ENCODE data around the gene NOTCH1.

Gene NOTCH1

DNA sequence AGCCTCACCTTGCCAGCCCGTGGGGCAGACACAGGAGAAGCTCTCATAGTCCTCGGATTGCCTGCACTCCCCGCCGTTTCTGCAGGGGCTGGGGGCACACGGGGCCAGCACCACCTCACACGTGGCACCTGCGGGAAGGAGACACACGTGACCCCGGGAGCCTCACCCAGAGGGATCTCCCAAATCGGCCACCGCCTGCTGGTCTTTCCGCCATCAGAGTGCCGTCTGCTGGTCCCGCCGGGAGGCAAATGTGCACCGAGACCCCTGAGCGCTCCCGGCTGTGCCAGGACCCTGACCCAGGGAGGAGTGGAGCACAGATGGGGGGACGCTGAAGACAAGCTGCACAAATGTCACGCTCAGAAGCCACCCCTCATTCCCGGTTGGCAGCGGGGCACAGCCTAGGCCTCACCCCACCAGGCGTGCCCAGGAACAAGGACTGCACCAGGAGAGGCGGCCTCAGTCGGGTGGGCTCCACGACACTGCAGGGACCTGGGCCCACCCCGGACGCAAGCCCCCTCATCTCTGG is 34.6 kb downstream of the NOTCH1 start:
- H3K4me3 ChIP-seq (ENCODE audit: low read depth, low read length): no peak overlapping the region
- no peak for DNase-seq (ENCODE audit: low read depth, low spot score)
- in situ Hi-C loops (cut with HindIII; ENCODE audit: low sequenced_read_pairs): no loop called here
- TF ChIP-seq, protein P1, sequence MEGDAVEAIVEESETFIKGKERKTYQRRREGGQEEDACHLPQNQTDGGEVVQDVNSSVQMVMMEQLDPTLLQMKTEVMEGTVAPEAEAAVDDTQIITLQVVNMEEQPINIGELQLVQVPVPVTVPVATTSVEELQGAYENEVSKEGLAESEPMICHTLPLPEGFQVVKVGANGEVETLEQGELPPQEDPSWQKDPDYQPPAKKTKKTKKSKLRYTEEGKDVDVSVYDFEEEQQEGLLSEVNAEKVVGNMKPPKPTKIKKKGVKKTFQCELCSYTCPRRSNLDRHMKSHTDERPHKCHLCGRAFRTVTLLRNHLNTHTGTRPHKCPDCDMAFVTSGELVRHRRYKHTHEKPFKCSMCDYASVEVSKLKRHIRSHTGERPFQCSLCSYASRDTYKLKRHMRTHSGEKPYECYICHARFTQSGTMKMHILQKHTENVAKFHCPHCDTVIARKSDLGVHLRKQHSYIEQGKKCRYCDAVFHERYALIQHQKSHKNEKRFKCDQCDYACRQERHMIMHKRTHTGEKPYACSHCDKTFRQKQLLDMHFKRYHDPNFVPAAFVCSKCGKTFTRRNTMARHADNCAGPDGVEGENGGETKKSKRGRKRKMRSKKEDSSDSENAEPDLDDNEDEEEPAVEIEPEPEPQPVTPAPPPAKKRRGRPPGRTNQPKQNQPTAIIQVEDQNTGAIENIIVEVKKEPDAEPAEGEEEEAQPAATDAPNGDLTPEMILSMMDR (IDR thresholded peaks at IDR 0.05; ENCODE audit: low read depth, low read length): no peak

DNA sequence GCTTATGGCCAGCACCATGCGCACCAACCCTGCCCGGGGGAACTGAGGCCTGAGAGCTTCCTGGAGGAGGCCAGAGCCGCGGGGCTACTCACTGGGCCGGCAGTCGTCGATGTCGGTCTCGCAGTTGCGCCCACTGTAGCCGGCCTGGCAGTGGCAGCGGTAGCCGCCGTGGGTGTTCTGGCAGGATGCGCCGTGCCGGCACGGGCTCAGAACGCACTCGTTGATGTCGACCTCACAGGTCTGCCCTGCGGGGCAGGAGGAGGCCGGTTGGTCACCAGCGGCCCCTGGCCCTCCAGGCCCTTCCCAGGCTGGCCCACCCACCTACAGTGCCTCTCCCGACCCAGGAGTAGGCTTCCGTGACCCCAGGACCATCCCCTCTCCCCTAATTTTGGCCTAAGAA is 35.3 kb downstream of the NOTCH1 start:
- in situ Hi-C loops (cut with HindIII; ENCODE audit: low sequenced_read_pairs): no loop called here
- TF ChIP-seq, protein P1 (IDR thresholded peaks at IDR 0.05; ENCODE audit: low read depth, low read length): no peak
- no peak overlapping the region for H3K4me3 ChIP-seq (ENCODE audit: low read depth, low read length)
- no peak for DNase-seq (ENCODE audit: low read depth, low spot score)

DNA sequence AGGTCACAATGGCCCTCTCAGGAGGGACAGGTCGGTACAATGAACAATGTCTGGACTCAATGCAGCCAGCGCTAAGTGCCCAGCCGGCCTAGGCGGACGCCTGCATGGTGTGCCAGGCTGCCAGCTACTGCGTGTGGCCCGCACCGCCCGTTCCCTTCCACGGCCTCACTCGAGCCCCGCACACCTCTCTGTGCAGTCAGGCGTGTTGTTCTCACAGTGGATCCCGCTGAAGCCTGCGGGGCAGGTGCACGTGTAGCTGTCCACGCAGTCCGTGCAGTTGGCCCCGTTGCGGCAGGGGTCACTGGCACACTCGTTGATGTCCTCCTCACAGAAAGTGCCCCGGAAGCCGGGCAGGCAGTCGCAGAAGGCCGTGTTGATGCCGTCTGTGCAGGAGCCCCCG is 36.3 kb downstream of the NOTCH1 start:
- DNase-seq (ENCODE audit: low read depth, low spot score): no peak
- H3K4me3 ChIP-seq (ENCODE audit: low read depth, low read length): no peak overlapping the region
- in situ Hi-C loops (cut with HindIII; ENCODE audit: low sequenced_read_pairs): no loop called here

DNA sequence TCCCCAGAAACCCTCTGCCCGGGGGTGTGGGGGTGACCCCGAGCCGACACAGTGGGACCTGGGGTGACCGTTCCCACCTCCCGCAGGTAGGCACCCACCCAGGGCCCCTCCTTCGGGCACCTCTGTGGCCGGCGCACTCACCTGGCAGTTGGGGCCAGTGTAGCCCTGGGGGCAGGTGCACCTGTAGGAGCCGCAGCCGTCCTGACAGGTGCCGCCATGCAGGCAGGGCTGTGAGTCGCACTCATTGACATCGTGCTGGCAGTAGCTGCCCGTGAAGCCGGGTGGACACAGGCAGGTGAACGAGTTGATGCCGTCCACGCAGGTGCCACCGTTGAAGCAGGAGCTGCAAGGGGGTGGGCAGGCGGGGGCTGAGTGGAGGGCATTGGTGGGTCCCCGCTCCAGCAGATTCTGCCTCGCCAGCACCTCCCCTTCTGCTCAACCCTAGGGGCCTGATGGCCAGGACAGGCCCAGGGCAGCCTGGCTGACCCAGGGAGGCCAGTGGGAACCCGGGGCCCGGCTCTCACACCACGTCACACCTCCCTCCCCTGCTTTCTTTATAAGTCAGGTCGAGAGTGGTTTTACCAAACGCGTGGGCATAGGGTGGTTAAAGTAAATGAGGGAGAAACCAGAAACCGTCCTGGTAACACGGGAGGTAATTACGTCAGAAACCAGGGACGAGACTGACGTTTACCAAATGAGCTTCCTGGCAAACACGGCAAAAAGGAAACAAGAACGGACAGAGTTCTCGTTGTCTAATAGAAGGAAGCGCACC is 36.9 kb downstream of the NOTCH1 start:
- no peak for DNase-seq (ENCODE audit: low read depth, low spot score)
- TF ChIP-seq, protein P1 (IDR thresholded peaks at IDR 0.05; ENCODE audit: low read depth, low read length): no peak
- in situ Hi-C loops (cut with HindIII; ENCODE audit: low sequenced_read_pairs): no loop called here
- H3K4me3 ChIP-seq (ENCODE audit: low read depth, low read length): no peak overlapping the region

More for the DNA sequence above, 36.3 kb downstream of the NOTCH1 start:
- TF ChIP-seq, protein P1 (IDR thresholded peaks at IDR 0.05; ENCODE audit: low read depth, low read length): no peak

DNA sequence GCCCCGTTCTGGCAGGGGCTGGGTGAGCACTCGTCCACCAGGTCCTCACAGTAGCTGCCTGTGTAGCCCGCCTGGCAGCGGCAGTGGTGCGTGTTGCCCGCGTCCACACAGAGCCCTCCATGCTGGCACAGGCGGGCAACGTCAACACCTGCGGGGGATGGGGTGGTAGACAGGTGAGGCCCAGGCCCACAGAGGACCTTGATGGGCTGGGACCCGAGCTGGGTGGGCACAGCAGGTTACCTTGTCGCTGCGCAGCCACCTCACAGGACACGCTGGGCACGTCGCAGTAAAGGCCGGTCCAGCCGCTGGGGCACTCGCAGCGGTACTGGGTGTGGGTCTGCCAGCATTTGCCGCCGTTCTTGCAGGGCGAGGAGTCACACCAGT is 37.9 kb downstream of the NOTCH1 start:
- TF ChIP-seq, protein P1 (IDR thresholded peaks at IDR 0.05; ENCODE audit: low read depth, low read length): no peak
- H3K4me3 ChIP-seq (ENCODE audit: low read depth, low read length): no peak overlapping the region
- in situ Hi-C loops (cut with HindIII; ENCODE audit: low sequenced_read_pairs): no loop called here
- no peak for DNase-seq (ENCODE audit: low read depth, low spot score)

DNA sequence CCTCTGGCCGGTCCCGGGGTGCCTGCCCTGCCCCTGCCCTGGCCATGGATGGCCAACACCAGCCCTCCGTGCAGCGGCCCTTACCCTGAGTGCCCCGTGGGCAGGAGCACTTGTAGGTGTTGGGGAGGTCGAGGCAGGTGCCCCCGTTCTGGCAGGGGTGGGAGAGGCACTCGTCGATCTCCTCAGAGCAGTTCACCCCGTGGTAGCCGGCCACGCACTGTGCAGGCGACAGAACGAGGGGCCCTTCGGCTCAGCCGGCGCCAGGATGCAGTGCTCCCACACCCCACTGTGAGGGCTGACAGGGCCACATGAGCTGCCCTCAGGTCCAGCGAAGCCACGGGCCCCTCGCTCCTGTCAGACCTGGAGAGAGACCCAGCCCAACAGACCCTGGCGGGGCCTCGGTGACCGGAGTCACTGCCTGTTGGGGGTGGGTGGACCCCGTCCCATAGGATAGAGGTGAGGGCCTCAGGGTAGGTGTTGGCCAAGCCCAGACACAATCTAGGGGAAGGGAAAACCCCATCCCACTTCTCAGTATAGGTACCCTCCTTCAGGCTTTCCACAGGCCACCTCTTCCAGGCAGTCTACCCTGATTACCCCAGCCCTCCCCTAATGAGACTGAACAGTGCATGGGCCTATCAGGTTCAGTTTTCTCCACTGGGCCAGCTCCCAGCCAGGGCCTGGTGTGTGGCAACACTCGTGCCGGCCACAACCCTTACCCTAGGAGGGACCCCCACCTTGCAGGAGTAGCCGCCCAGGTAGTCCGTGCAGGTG is 38.4 kb downstream of the NOTCH1 start:
- no peak overlapping the region for H3K4me3 ChIP-seq (ENCODE audit: low read depth, low read length)
- TF ChIP-seq, protein P1 (IDR thresholded peaks at IDR 0.05; ENCODE audit: low read depth, low read length): no peak
- in situ Hi-C loops (cut with HindIII; ENCODE audit: low sequenced_read_pairs): no loop called here
- DNase-seq (ENCODE audit: low read depth, low spot score): no peak
